SH-SY5Y (cell line): ENCODE results near the gene ADAT3.

Experiments
- GATA2 ChIP-seq: IDR thresholded peaks from 2 replicates; pipeline ENCODE4 v1.6.1; 2011; ENCODE audit warnings: mild to moderate bottlenecking, low read depth, low read length
- GATA3 ChIP-seq: IDR thresholded peaks from 2 replicates; pipeline ENCODE4 v1.6.1; 2011; ENCODE audit warnings: low read depth, mild to moderate bottlenecking, low read length, moderate library complexity

DNA sequence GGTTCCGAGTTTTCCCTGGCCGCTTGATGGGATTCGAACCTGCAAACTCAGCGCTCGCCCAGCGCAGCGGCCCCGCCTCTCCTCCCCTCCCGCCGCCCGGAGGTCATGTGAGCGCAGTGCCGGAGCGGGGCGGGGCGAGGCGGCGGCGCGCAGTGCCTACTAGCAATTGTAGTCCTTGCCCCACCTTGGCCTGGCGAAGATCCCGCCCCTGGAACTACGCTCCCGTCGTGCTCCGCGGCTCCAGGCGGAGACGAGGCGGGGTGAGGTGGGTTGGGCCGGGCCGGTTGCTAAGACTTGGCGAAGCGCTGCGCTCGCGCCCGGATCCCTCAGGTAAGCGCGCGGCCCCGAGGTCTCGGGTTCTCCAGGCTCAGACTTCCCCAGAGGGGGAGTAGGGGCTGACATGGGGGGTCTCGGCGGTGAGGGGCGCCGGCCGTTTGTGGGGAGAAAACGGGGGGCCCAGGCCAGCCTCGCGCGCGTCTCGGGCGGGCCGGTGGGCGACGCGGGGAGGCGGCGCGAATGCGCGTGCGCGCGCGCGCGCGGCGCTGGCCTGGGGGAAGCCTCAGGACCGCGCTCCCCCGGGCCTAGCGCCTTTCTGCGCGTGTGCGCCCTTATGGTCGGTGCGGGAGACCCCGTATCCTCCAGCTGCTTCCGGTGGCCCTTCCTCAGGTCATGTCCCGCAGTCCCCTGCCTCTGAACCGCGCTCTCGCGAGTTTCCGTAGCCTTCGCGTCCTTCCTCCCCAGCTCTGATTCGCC lies at the start of gene ADAT3, which contains the start of gene SCAMP4:
- TF ChIP-seq GATA2, result no peak
- no peak for TF ChIP-seq GATA3
